Upper lobe of left lung (tissue), 6 donors: ENCODE results near the gene EPHB3. TPM values are rescaled to one million over a fixed set of nuclear protein-coding genes. Genes with fewer than 3 reads are reported as not detected.

Source experiments
- ATAC-seq, 2 donors: fragments of 200-7000 bp; cut with Tn5 transposase; one replicate each; pipeline ENCODE4 v1.9.1; 2022; ENCODE audit warnings: mild to moderate bottlenecking in 2 of 2, moderate library complexity in 2 of 2; ENCODE audit not compliant: low FRiP score in 2 of 2
- DNase-seq, 2 donors: peaks; one replicate each; pipeline ENCODE4 v3.0.0-alpha.2; 2019 to 2020
- H3K27ac ChIP-seq, 4 donors: fragments of 200-600 bp; sonication (generic); one replicate each; pipeline ENCODE4 v1.5.1; 2016 to 2019
- H3K27me3 ChIP-seq, 4 donors: fragments of 200-600 bp; sonication (generic); one replicate each; pipeline ENCODE4 v1.5.1; 2017 to 2019
- H3K36me3 ChIP-seq, 4 donors: fragments of 200-600 bp; sonication (generic); one replicate each; pipeline ENCODE4 v1.5.1; 2016 to 2019
- H3K4me1 ChIP-seq, 4 donors: fragments of 200-600 bp; sonication (generic); one replicate each; pipeline ENCODE4 v1.5.1; 2018 to 2019
- H3K4me3 ChIP-seq, 4 donors: fragments of 200-600 bp; sonication (generic); one replicate each; pipeline ENCODE4 v1.5.1; 2017 to 2019; ENCODE audit warnings: mild to moderate bottlenecking in 2 of 4, moderate library complexity in 1 of 4
- H3K9me3 ChIP-seq, 4 donors: fragments of 200-600 bp; sonication (generic); one replicate each; pipeline ENCODE4 v1.5.1; 2018 to 2019
- EP300 ChIP-seq, 4 donors: sonication (generic); formaldehyde crosslinking; IDR thresholded peaks; one replicate each; pipeline ENCODE4 v1.5.1; 2017; ENCODE audit warnings: antibody characterized with exemption in 4 of 4, control low read depth in 2 of 4
- POLR2A ChIP-seq, 4 donors: fragments of 450-650 bp; IDR thresholded peaks; one replicate each; pipeline ENCODE4 v1.5.1; 2016 to 2017; ENCODE audit warnings: antibody characterized with exemption in 4 of 4, mild to moderate bottlenecking in 2 of 4
- POLR2AphosphoS5 ChIP-seq, 2 donors: sonication (generic); formaldehyde crosslinking; IDR thresholded peaks; one replicate each; pipeline ENCODE4 v1.5.1; 2017; ENCODE audit warnings: antibody characterized with exemption in 2 of 2
- WGBS, 2 donors: methylation state at CpG; one replicate each; pipeline ENCODE4 v1.1.5; 2017 to 2018; 5-methylcytosine and 5-hydroxymethylcytosine counted together
- total RNA-seq, 6 donors: library from RNA; depleted of rRNA in 4 of 6; stranded (reverse); fragments of >200 nt in 4 of 6; gene quantifications; one replicate each; pipeline versions ENCODE4 v1.1.0 to v1.2.1, GENCODE V29; 2016 to 2021
- TF ChIP-seq, protein P1 (sequence below), 6 experiments: fragments of 450-650 bp in 4 of 6; fragments of 200-600 bp in 2 of 6; sonication (generic) in 2 of 6; IDR thresholded peaks; one replicate each; pipeline ENCODE4 v1.5.1; 2016 to 2019; ENCODE audit warnings: antibody characterized with exemption in 6 of 6
- donor health status: DM: no; HTN: no; CAD: no; lungs with moderate emphysema.
- donor health status: DM: no; HTN: yes; CAD: no; lungs with severe emphysema.

Gene EPHB3
- total RNA-seq, 6 donors from 2014 or later, result 3.1 to 10.0 (median 7.2) TPM

DNA sequence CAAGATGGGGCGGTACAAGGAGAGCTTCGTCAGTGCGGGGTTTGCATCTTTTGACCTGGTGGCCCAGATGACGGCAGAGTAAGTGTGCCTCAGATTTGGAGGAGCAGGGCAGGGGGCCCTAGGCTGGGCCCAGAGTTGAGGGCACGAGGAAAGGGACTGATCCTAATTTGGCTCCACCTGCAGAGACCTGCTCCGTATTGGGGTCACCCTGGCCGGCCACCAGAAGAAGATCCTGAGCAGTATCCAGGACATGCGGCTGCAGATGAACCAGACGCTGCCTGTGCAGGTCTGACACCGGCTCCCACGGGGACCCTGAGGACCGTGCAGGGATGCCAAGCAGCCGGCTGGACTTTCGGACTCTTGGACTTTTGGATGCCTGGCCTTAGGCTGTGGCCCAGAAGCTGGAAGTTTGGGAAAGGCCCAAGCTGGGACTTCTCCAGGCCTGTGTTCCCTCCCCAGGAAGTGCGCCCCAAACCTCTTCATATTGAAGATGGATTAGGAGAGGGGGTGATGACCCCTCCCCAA lies 19.8 kb downstream of the EPHB3 start:
- H3K4me3 ChIP-seq, result no peak overlapping the region
- no peak overlapping the region for H3K27ac ChIP-seq
- 88 to 90% methylated on average over 8 to 15 of the region's 15 CpGs for WGBS, 2 donors

DNA sequence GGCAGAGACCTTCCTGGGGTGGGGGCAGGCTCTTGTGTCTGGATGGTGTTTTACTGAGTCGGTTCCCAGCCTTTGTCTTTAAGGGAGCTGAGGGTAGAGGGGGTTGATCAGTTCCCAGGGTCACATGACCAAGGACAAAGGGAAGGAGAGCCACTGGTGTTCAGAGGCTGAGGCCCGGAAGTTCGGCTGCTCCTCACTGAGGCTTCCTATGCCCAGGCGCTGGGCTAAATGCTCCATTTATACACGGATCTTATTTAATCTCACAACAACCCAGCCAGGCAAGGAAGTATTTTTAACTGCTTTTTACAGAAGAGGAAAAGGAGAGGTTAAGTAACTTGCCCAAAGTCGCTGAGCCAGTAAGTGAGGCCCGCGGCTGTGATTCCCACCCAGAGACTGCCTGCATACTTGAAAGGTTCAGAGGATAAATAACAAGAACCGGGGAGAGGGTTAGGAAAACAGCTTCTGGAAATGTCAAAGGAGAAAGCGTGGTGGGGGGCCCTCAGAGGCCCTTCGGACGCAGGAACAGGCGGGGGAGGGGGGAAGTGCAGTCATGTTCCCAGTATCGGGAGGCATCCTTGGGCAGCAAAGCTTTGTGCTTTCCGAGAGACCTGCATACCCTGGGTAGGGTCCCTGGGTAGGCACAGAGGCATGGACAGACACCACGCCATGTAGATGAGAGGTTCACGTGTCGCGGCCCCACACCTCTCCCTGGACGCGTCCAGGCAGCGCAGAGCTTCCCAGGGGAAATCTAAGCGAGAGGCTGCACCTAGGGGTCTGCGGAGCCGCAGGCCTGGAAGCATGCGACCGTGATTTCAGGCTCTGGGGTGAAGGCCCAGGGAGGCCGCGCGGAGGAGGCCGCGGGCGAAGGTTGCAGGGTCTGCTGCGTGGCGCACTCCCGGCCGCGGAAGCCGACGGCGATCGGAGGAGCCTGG lies 21.3 kb downstream of the EPHB3 start:
- ATAC-seq (peak in 1 of 2 donors; percentile 87), DNase-seq (no peak)
- WGBS, 2 donors, result 59 to 60% methylated on average over 16 to 21 of the region's 42 CpGs
- Histone ChIP-seq H3K27ac (peak overlapping the region; percentile 35 to 62 (median 42)), H3K9me3 (no peaks in the 10 kb centered on the region), H3K36me3 (peaks cover 0 to 18% (median 11%) of the 10 kb centered on the region in 4 donors), H3K4me3 (peak overlapping the region; percentile 40 to 64 (median 51)), H3K4me1 (peaks cover 14 to 29% (median 22%) of the 10 kb centered on the region in 4 donors), H3K27me3 (peaks cover 0 to 7% (median 0%) of the 10 kb centered on the region in 4 donors)
- TF ChIP-seq, protein P1, sequence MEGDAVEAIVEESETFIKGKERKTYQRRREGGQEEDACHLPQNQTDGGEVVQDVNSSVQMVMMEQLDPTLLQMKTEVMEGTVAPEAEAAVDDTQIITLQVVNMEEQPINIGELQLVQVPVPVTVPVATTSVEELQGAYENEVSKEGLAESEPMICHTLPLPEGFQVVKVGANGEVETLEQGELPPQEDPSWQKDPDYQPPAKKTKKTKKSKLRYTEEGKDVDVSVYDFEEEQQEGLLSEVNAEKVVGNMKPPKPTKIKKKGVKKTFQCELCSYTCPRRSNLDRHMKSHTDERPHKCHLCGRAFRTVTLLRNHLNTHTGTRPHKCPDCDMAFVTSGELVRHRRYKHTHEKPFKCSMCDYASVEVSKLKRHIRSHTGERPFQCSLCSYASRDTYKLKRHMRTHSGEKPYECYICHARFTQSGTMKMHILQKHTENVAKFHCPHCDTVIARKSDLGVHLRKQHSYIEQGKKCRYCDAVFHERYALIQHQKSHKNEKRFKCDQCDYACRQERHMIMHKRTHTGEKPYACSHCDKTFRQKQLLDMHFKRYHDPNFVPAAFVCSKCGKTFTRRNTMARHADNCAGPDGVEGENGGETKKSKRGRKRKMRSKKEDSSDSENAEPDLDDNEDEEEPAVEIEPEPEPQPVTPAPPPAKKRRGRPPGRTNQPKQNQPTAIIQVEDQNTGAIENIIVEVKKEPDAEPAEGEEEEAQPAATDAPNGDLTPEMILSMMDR (IDR thresholded peaks at IDR 0.05), result no peak
- TF ChIP-seq EP300 (IDR thresholded peaks at IDR 0.05) (no peak), POLR2A (IDR thresholded peaks at IDR 0.05) (no peak), POLR2AphosphoS5 (IDR thresholded peaks at IDR 0.05) (no peak)

More for the DNA sequence above, 19.8 kb downstream of the EPHB3 start:
- Histone ChIP-seq H3K36me3 (peaks cover 0 to 33% (median 24%) of the 10 kb centered on the region in 4 donors), H3K9me3 (no peaks in the 10 kb centered on the region), H3K27me3 (peaks cover 0 to 7% (median 0%) of the 10 kb centered on the region in 4 donors), H3K4me1 (peaks cover 14 to 29% (median 22%) of the 10 kb centered on the region in 4 donors)
- no peak for ATAC-seq
- DNase-seq, result no peak
- TF ChIP-seq, protein P1 (IDR thresholded peaks at IDR 0.05), result no peak
- no peak for TF ChIP-seq EP300 (IDR thresholded peaks at IDR 0.05)
- TF ChIP-seq POLR2A (IDR thresholded peaks at IDR 0.05), result no peak
- no peak for TF ChIP-seq POLR2AphosphoS5 (IDR thresholded peaks at IDR 0.05)

- peak overlapping the region in 3 of 4 donors; percentile 35 to 62 (median 47) for H3K27ac ChIP-seq
- peaks cover 0 to 7% (median 0%) of the 10 kb centered on the region in 4 donors for H3K27me3 ChIP-seq
- H3K36me3 ChIP-seq, result peaks cover 0 to 17% (median 6%) of the 10 kb centered on the region in 4 donors
- TF ChIP-seq POLR2A (IDR thresholded peaks at IDR 0.05) (no peak), POLR2AphosphoS5 (IDR thresholded peaks at IDR 0.05) (no peak)
- TF ChIP-seq, protein P1 (IDR thresholded peaks at IDR 0.05), result peak in 2 of 6 experiments; percentile 18 to 20
- DNase-seq (peak in 1 of 2 donors; percentile 89), ATAC-seq (peak in 1 of 2 donors; percentile 71)
- 15 to 34% methylated on average over 10 to 30 of the region's 80 CpGs for WGBS, 2 donors
- peak overlapping the region; percentile 40 to 64 (median 51) for H3K4me3 ChIP-seq
- H3K4me1 ChIP-seq, result peaks cover 14 to 29% (median 22%) of the 10 kb centered on the region in 4 donors
- H3K9me3 ChIP-seq, result no peaks in the 10 kb centered on the region
Measured at GRCh38 chr3:184583578-184584451, 22.2 kb downstream of the EPHB3 start.

DNA sequence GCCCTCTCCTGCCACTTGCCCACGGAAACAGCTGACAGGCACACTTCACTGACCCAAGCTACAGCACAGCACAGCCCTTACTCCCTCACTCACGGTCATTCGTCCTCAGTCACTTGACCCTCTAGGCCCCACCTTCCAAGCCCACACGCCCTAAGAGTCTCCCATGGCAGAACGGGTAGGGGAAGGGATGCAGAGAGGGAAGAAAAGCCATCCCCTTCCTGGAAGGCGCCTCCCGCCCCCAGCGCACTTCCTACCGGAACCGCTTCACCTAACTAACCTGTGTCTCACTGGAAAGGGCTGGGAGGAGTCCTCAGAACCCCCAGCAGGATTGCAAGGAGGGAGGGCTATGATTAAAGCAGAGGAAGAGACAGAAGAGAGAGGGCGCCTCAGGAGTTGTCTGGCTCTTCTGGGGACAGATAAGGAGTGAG lies 22.9 kb downstream of the EPHB3 start:
- DNase-seq (no peak), ATAC-seq (peak in 1 of 2 donors; percentile 21)
- Histone ChIP-seq H3K4me3 (peak overlapping the region in 1 of 4 donors; percentile 57), H3K27me3 (peaks cover 0 to 7% (median 0%) of the 10 kb centered on the region in 4 donors), H3K27ac (no peak overlapping the region), H3K36me3 (peaks cover 0 to 13% (median 6%) of the 10 kb centered on the region in 4 donors), H3K9me3 (no peaks in the 10 kb centered on the region), H3K4me1 (peaks cover 14 to 29% (median 22%) of the 10 kb centered on the region in 4 donors)
- TF ChIP-seq EP300 (IDR thresholded peaks at IDR 0.05), result no peak
- TF ChIP-seq, protein P1 (IDR thresholded peaks at IDR 0.05), result no peak
- no peak for TF ChIP-seq POLR2A (IDR thresholded peaks at IDR 0.05)
- no peak for TF ChIP-seq POLR2AphosphoS5 (IDR thresholded peaks at IDR 0.05)
- 69 to 73% methylated on average over 11 of the region's 11 CpGs for WGBS, 2 donors
